ENCODE measurements around the gene AP4M1. TPM values are rescaled to one million over a fixed set of nuclear protein-coding genes. Genes with fewer than 3 reads are reported as not detected.

AP4M1 gene
- total and polyA plus RNA-seq, 9 of the 15 experiments (the other 6 are each of a cell fraction or from before 2014, with no cell fraction given), result 1.3 to 30.9 (median 14.1) TPM

GRCh38 chr7:100061518-100062193 is 39.8 kb upstream of the AP4M1 start (continued):
- TF ChIP-seq TOE1 (IDR thresholded peaks at IDR 0.05; ENCODE audit: borderline replicate concordance) (no peak), TOE1 (CRISPR knock-in tag; IDR thresholded peaks at IDR 0.05; ENCODE audit: borderline replicate concordance, low read depth) (no peak), DACH1 (IDR thresholded peaks at IDR 0.05; ENCODE audit: partially characterized antibody) (peak; percentile 69), HDAC1 (IDR thresholded peaks at IDR 0.05) (0 out of 4 replicates have a peak, but pooled peaks of 1 of the 2 experiments have one; percentile 62), RAD21 (CRISPR knock-in tag; conservative IDR thresholded peaks at IDR 0.05 in 1 of 2, IDR thresholded peaks at IDR 0.05 in 1 of 2) (no peak), NCOR1 (IDR thresholded peaks at IDR 0.05) (peak; percentile 91), TEAD4 (IDR thresholded peaks at IDR 0.05; ENCODE audit: low read length) (peak; percentile 91), TEAD4 (CRISPR knock-in tag; IDR thresholded peaks at IDR 0.05; ENCODE audit: borderline replicate concordance) (no peak), TAL1 (IDR thresholded peaks at IDR 0.05) (peak; percentile 93), ZSCAN29 (IDR thresholded peaks at IDR 0.05) (no peak), ZHX1 (conservative IDR thresholded peaks at IDR 0.05; ENCODE audit: low read length) (no peak), CBFA2T3 (IDR thresholded peaks at IDR 0.05) (peak; percentile 97), ZNF444 (CRISPR knock-in tag; IDR thresholded peaks at IDR 0.05) (no peak), DMBX1 (CRISPR knock-in tag; IDR thresholded peaks at IDR 0.05; ENCODE audit: borderline replicate concordance) (peak; percentile 50; the same call in 1 of the 2 replicates), TFAP4 (CRISPR knock-in tag; IDR thresholded peaks at IDR 0.05; ENCODE audit: borderline replicate concordance) (peak; percentile 93), ZNF699 (CRISPR knock-in tag; IDR thresholded peaks at IDR 0.05; ENCODE audit: insufficient replicate concordance) (no peak), SOX6 (IDR thresholded peaks at IDR 0.05) (peak; percentile 32; the same call in 1 of the 2 replicates), SRF (CRISPR knock-in tag; IDR thresholded peaks at IDR 0.05) (peak in 1 of 2 experiments; percentile 11; a peak in 1 of 4 replicates), KLF13 (tag; IDR thresholded peaks at IDR 0.05; ENCODE audit: borderline replicate concordance, low read depth) (no peak), ZNF561 (CRISPR knock-in tag; conservative IDR thresholded peaks at IDR 0.05) (no peak), ZNF347 (CRISPR knock-in tag; IDR thresholded peaks at IDR 0.05; ENCODE audit: low read depth) (no peak), MCM3 (IDR thresholded peaks at IDR 0.05) (no peak), BACH1 (tag; IDR thresholded peaks at IDR 0.05) (no peak)
- TF ChIP-seq, protein P1, sequence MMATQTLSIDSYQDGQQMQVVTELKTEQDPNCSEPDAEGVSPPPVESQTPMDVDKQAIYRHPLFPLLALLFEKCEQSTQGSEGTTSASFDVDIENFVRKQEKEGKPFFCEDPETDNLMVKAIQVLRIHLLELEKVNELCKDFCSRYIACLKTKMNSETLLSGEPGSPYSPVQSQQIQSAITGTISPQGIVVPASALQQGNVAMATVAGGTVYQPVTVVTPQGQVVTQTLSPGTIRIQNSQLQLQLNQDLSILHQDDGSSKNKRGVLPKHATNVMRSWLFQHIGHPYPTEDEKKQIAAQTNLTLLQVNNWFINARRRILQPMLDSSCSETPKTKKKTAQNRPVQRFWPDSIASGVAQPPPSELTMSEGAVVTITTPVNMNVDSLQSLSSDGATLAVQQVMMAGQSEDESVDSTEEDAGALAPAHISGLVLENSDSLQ (IDR thresholded peaks at IDR 0.05), result peak; percentile 67; the same call in 1 of the 2 replicates
- TF ChIP-seq, protein P2, sequence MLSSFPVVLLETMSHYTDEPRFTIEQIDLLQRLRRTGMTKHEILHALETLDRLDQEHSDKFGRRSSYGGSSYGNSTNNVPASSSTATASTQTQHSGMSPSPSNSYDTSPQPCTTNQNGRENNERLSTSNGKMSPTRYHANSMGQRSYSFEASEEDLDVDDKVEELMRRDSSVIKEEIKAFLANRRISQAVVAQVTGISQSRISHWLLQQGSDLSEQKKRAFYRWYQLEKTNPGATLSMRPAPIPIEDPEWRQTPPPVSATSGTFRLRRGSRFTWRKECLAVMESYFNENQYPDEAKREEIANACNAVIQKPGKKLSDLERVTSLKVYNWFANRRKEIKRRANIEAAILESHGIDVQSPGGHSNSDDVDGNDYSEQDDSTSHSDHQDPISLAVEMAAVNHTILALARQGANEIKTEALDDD (IDR thresholded peaks at IDR 0.05), result no peak

Measured in K562 (cell line).